ENCODE data around the gene MARCHF3. TPM values are rescaled to one million over a fixed set of nuclear protein-coding genes. Genes with fewer than 3 reads are reported as not detected.
"Not testable (repeated sequence)": the region's sequence is repeated elsewhere in the genome, so short reads cannot be mapped to it uniquely, and the experiment has no call there.

MARCHF3 gene
- total RNA-seq, 1 experiment from 2014 or later: 4.3 TPM

- DNase-seq (ENCODE audit: low read depth, low spot score): no peak
- in situ Hi-C loops (cut with HindIII; ENCODE audit: low pct_unique_long_range_greater_than_20kb, low sequenced_read_pairs): no loop called here
Observed at GRCh38 chr5:126918615-126918957, 111.8 kb downstream of the MARCHF3 start.

DNA sequence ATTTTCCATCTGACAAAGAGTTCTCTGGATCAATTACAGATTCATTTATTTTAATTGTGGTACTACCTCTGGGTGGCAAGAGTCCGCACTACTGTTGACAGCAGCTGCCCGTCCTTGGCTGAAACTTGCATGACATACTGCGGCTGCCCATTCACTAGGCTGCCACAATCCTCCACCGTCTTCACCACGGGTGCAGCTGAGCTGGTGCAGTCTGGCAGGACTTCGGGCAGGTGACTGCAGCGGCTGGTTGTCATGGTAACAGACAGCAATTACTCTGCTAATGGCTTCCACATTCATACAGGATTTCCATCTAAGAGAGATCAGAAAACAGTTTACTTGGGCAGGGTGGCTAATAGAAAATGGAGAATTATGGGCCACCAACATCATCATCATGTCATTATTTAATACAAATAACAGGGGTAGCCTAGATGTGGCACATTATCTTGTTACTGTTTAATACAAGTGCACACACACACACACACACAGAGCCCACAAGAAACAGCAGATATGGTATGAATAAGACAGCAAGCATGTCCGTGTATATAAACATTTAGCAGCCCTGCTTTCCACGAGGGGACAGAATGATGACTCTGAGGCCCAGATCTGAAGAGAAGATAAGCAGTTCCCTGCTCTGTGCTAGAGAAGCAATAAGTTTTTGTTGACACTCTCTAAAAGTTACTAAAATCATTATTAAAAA is 112.3 kb downstream of the MARCHF3 start:
- no peak for DNase-seq (ENCODE audit: low read depth, low spot score)

DNA sequence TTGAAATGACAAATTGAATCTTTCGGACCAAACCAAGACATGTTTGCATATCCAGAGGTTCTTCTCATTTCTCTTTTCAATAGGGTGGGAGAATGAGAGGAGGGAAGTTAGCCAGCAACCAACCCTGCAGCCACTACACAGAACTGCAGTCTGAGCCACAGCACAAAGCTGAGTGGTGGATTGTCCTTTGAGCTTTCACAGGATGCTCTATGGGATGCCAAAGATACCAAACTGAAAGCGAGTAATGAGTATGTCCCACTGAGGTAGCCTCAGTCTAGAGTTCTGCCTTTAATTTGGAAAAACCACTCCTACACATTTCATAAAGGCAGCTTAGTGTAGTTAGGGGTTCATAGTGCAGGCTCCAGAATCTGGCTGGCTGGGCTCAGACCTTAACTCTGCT is 114.9 kb downstream of the MARCHF3 start:
- DNase-seq (ENCODE audit: low read depth, low spot score): no peak
- in situ Hi-C loops (cut with HindIII; ENCODE audit: low pct_unique_long_range_greater_than_20kb, low sequenced_read_pairs): no loop called here

More for the DNA sequence above, 112.3 kb downstream of the MARCHF3 start:
- in situ Hi-C loops (cut with HindIII; ENCODE audit: low pct_unique_long_range_greater_than_20kb, low sequenced_read_pairs): no loop called here

DNA sequence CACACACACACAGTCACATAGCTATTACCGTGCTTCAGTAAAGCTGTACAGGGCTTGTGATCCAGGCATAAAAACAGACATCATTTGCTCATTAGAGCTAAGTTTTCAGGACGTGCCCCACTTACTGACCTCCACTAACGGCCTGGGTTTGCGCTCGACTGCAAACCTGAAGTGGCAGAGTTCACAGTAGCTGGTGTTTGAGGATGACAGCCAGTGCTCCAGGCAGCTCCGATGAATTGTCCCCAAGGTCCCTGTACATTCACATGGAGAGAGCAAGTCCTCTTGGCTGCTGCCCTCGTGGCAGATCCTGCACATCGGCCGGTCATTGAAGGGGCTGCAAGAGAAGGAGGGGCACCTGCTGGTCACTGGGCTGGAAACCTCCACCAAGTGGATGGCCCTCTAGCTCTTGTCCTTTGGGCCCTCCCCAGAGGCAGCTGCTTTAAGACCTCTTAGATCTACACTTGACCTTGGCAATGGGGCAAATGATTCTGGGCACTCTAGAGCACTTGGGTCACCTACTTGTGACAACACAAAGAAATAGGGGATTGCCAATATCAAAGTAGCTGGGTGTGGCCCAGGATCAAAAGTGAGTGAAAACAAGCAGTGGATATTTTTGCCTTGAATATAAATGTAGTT is 115.4 kb downstream of the MARCHF3 start:
- in situ Hi-C loops (cut with HindIII; ENCODE audit: low pct_unique_long_range_greater_than_20kb, low sequenced_read_pairs): no loop called here
- no peak for DNase-seq (ENCODE audit: low read depth, low spot score)

GRCh38 chr5:126912616-126913200 is 117.7 kb downstream of the MARCHF3 start:
- in situ Hi-C loops (cut with HindIII; ENCODE audit: low pct_unique_long_range_greater_than_20kb, low sequenced_read_pairs): no loop called here
- DNase-seq (ENCODE audit: low read depth, low spot score): no peak

DNA sequence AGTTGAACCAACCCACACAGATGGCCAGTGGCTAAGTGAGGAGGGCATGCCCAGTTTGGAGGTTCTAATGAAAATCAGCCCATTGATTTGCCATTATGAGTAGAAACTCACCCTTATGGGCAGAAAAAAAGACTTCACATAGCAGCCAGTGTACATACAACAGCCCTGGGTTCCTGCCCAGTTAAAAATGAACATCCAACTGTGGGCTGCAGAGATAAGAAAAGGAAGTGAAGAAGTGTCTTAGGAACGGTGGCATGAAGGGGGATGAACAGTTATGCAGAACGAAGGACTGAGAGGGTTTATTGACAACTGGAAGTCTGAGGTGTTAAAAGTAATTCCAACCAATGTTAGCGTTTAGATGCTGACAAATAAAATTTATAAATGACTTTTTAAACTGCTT is 118.4 kb downstream of the MARCHF3 start:
- no peak for DNase-seq (ENCODE audit: low read depth, low spot score)
- in situ Hi-C loops (cut with HindIII; ENCODE audit: low pct_unique_long_range_greater_than_20kb, low sequenced_read_pairs): no loop called here

GRCh38 chr5:126909856-126910255 is 120.5 kb downstream of the MARCHF3 start:
- in situ Hi-C loops (cut with HindIII; ENCODE audit: low pct_unique_long_range_greater_than_20kb, low sequenced_read_pairs): no loop called here
- no peak for DNase-seq (ENCODE audit: low read depth, low spot score)

DNA sequence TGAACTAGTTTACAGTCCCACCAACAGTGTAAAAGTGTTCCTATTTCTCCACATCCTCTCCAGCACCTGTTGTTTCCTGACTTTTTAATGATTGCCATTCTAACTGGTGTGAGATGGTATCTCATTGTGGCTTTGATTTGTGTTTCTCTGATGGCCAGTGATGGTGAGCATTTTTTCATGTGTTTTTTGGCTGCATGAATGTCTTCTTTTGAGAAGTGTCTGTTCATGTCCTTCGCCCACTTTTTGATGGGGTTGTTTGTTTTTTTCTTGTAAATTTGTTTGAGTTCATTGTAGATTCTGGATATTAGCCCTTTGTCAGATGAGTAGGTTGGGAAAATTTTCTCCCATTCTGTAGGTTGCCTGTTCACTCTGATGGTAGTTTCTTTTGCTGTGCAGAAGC is 126.0 kb downstream of the MARCHF3 start:
- DNase-seq (ENCODE audit: low read depth, low spot score); in situ Hi-C loops (cut with HindIII; ENCODE audit: low pct_unique_long_range_greater_than_20kb, low sequenced_read_pairs): not testable (repeated sequence)

DNA sequence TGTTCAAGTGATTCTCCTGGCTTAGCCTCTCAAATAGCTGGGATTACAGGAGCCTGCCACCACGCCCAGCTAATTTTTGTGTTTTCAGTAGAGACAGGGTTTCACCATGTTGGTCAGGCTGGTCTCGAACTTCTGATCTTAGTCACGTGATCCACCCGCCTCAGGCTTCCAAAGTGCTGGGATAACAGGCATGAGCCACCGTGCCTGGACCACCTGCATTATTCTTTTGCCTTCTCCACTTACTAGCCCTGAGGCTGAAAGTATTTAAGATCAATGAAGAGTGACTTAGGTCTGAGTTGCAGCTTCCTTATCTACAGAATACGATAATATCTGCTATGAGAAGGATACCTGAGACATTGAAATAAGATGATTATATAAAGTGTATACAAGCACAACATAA is 129.6 kb downstream of the MARCHF3 start:
- in situ Hi-C loops (cut with HindIII; ENCODE audit: low pct_unique_long_range_greater_than_20kb, low sequenced_read_pairs): no loop called here
- no peak for DNase-seq (ENCODE audit: low read depth, low spot score)

DNA sequence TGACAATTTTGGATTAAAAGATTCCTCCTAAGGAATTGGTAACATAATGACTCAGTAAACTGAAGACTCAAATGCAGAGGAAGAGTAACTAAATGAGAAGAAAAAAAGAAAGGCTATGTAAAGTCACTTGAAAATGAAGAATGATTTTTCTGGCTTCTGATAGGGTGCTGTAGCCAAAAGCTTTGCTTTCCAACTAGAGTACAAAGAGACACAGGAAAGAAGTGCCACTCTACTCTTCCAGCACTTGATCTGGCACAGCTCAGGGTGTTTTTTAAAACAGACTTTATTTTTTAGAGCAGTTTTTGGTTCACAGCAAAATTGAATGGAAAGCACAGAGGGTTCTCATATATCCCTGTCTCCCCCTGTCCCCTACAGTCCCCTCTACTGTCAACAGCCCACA is 130.9 kb downstream of the MARCHF3 start:
- no peak for DNase-seq (ENCODE audit: low read depth, low spot score)
- in situ Hi-C loops (cut with HindIII; ENCODE audit: low pct_unique_long_range_greater_than_20kb, low sequenced_read_pairs): no loop called here

- in situ Hi-C loops (cut with HindIII; ENCODE audit: low pct_unique_long_range_greater_than_20kb, low sequenced_read_pairs): no loop called here
- DNase-seq (ENCODE audit: low read depth, low spot score): no peak
Observed at GRCh38 chr5:126897851-126898630, 132.3 kb downstream of the MARCHF3 start.

- in situ Hi-C loops (cut with HindIII; ENCODE audit: low pct_unique_long_range_greater_than_20kb, low sequenced_read_pairs): no loop called here
- DNase-seq (ENCODE audit: low read depth, low spot score): no peak
Observed at GRCh38 chr5:126896170-126896702, 134.1 kb downstream of the MARCHF3 start.

DNA sequence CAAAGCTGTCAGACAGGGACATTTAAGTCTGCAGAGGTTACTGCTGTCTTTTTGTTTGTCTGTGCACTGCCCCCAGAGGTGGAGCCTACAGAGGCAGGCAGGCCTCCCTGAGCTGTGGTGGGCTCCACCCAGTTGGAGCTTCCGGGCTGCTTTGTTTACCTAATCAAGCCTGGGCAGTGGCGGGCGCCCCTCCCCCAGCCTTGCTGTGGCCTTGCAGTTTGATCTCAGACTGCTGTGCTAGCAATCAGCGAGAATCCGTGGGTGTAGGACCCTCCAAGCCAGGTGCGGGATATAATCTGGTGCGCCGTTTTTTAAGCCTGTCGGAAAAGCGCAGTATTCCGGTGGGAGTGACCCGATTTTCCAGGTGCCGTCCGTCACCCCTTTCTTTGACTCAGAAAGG is 134.6 kb downstream of the MARCHF3 start:
- in situ Hi-C loops (cut with HindIII; ENCODE audit: low pct_unique_long_range_greater_than_20kb, low sequenced_read_pairs); DNase-seq (ENCODE audit: low read depth, low spot score): not testable (repeated sequence)

DNA sequence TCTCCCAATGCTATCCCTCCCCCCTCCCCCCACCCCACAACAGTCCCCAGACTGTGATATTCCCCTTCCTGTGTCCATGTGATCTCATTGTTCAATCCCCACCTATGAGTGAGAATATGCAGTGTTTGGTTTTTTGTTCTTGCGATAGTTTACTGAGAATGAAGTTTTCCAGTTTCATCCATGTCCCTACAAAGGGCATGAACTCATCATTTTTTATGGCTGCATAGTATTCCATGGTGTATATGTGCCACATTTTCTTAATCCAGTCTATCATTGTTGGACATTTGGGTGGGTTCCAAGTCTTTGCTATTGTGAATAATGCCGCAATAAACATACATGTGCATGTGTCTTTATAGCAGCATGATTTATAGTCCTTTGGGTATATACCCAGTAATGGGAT is 139.9 kb downstream of the MARCHF3 start:
- in situ Hi-C loops (cut with HindIII; ENCODE audit: low pct_unique_long_range_greater_than_20kb, low sequenced_read_pairs); DNase-seq (ENCODE audit: low read depth, low spot score): not testable (repeated sequence)

DNA sequence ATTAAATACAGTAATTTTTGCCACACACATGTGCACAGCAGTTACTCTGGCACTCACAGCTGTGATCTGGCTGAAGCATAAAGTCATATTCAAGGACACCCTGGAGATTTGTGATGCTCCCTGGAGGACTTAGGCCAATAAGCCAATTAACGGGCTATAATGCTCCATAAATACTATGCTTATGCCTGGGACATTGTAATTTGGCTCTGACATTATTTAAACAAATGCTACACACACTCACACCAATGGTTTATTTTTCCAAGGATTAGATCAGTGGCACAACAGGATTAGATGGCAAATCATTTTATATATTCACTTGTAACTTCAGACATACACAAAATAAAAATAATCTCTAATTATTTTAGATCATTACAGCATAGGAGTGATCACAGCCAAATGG is 142.2 kb downstream of the MARCHF3 start:
- in situ Hi-C loops (cut with HindIII; ENCODE audit: low pct_unique_long_range_greater_than_20kb, low sequenced_read_pairs): no loop called here
- no peak for DNase-seq (ENCODE audit: low read depth, low spot score)

GRCh38 chr5:126884269-126884819 is 146.0 kb downstream of the MARCHF3 start:
- DNase-seq (ENCODE audit: low read depth, low spot score): no peak
- in situ Hi-C loops (cut with HindIII; ENCODE audit: low pct_unique_long_range_greater_than_20kb, low sequenced_read_pairs): no loop called here

GRCh38 chr5:126883564-126884245 is 146.7 kb downstream of the MARCHF3 start:
- in situ Hi-C loops (cut with HindIII; ENCODE audit: low pct_unique_long_range_greater_than_20kb, low sequenced_read_pairs): no loop called here

More at GRCh38 chr5:126883564-126884245, 146.7 kb downstream of the MARCHF3 start:
- no peak for DNase-seq (ENCODE audit: low read depth, low spot score)
